ES-I3 (cell line): ENCODE results near the gene CASK.

Source experiments
- H3K36me3 ChIP-seq: 2 replicates; pipeline ENCODE4 v1.6.1; 2013; ENCODE audit warnings: mild to moderate bottlenecking, low read length, control low read depth, moderate library complexity; ENCODE audit not compliant: insufficient read depth
- H3K4me1 ChIP-seq: 2 replicates; pipeline ENCODE4 v1.6.1; 2013; ENCODE audit warnings: mild to moderate bottlenecking, control low read depth, low read length; ENCODE audit not compliant: insufficient read depth
- H3K9ac ChIP-seq: 2 replicates; pipeline ENCODE4 v1.6.1; 2013; ENCODE audit warnings: low read depth, mild to moderate bottlenecking, low read length, moderate library complexity
- H3K9me3 ChIP-seq: 2 replicates; pipeline ENCODE4 v1.6.1; 2013; ENCODE audit warnings: mild to moderate bottlenecking, low read length, moderate library complexity; ENCODE audit not compliant: control insufficient read depth, insufficient read depth

The CASK gene

DNA sequence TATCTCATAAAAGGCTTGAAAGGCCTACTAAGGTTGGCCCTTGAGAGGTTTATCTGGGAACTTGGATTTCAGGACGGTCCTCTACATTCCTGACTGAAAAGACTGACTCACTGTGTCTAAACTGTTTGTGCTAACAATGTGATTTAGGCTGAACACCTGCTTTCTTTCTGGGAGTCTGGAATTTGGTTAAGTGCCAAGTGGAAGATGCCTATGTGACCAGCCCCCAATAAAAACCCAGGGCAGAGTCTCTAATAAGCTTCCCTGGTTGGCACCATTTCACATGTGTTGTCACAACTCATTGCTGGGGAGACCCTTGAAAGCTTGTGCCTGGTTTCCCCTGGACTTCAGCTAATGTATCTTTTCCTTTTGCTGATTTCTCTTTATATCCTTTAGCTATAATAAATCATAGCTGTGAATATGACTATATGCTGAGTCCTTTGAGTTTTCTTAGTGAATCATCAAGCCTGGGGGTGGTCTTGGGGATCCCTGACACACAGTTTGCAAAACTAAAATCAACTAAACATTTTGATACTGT is 144.3 kb downstream of the CASK start:
- no peaks in the 10 kb centered on the region; the same call in 1 of the 2 replicates for H3K36me3 ChIP-seq
- H3K4me1 ChIP-seq, result 0 out of 2 replicates have a peak, but pooled peaks cover 4% of the 10 kb centered on the region
- H3K9ac ChIP-seq, result no peak overlapping the region
- no peaks in the 10 kb centered on the region for H3K9me3 ChIP-seq

DNA sequence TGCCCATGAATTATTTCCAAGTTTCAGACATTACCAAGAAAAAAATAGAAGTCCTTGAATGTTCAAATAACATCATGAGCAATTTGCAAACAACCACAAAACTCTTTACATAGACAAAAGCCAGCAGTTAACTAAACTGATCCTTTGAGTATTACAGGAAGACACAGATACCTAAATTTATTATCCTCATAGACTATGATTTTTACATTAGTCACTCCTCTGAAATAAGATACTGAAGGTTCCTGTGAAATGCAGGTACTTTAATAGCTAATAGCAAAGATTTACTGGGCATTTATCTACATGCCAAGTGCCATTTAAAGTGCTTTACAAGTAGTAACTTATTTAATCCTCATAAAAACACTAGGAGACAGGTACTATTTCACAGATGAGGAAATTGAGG is 161.7 kb downstream of the CASK start:
- Histone ChIP-seq H3K4me1 (peaks cover 6% of the 10 kb centered on the region; the same call in 1 of the 2 replicates), H3K36me3 (no peaks in the 10 kb centered on the region), H3K9ac (no peak overlapping the region)

DNA sequence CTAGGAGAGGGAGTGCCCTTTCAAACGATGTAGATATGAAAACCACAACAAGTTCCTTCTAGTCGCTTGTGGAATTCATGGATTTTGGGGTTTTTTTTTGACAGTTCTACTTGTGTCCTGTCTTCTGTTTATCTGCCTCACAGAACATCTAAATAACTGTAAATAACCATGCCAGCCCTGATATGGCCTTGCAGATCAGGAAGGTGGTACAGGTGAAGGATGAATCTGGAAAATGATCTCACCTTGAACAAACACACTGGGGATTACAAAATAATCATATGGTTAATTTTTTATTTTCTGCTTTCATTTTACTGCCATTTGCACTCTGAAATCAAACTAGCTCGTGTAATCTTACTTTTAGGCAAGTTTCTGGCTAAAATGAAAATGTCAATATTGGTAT is 162.2 kb downstream of the CASK start:
- peaks cover 6% of the 10 kb centered on the region; the same call in 1 of the 2 replicates for H3K4me1 ChIP-seq
- H3K36me3 ChIP-seq, result no peaks in the 10 kb centered on the region
- no peaks in the 10 kb centered on the region for H3K9me3 ChIP-seq
- no peak overlapping the region for H3K9ac ChIP-seq

More for the DNA sequence above, 161.7 kb downstream of the CASK start:
- no peaks in the 10 kb centered on the region for H3K9me3 ChIP-seq

DNA sequence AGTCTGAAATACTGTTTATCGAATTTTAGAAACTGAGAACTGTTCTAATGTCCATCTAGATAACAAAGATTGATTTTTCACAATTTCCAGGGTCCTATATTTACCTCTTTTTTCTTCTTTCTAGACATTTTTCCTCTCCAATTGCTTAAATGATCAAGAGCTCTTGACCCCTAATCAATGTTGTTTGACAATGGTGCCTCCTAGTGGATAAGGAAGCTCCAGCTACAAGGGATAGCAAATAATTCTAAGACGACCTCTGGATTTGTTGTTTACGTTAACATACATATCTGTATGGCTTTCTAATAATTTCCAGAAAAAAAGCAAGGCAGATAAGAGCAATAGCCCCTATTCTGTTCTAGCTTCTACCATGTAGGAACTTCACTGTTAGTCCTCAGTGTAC is 163.5 kb downstream of the CASK start:
- Histone ChIP-seq H3K36me3 (no peaks in the 10 kb centered on the region), H3K9me3 (no peaks in the 10 kb centered on the region), H3K4me1 (peaks cover 6% of the 10 kb centered on the region; the same call in 1 of the 2 replicates), H3K9ac (no peak overlapping the region)

DNA sequence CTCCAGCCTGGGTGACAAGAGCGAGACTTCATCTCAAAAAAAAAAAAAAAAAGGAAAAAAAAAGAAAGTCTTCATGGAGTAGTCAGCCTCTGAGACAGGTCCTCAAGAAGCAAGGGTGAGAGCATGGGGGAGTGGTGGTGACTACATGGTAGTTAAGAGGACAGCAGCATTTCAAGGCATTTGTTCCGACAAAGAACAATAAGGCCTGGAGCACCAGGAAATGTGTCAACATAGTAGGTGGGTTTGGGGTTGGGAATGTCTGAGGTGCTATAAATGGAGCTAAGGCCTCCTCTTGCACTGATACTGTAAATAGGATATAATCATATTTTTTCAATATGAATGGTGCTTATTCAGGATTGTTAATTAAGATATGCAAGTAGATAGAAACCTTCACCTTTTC is 165.0 kb downstream of the CASK start:
- H3K9ac ChIP-seq, result no peak overlapping the region
- no peaks in the 10 kb centered on the region for H3K36me3 ChIP-seq
- no peaks in the 10 kb centered on the region for H3K9me3 ChIP-seq
- peaks cover 6% of the 10 kb centered on the region; the same call in 1 of the 2 replicates for H3K4me1 ChIP-seq

DNA sequence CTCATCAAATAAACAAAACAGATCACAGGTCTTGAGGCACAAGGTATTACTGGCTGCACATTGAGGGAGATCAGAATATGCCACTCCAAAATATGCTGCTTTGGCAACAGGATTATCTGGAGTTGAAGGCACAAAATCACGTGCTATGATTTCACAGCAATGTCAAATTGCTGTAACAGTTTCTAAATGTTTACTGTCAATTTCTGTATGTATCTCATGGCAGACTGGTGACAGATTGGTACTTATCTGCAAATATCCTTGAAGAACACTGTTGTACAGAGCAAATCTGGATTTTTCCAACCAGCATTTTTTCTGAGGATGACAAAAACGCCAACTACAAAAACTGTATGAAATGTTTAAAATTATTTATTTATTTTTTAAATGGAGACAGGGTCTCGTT is 172.6 kb downstream of the CASK start:
- Histone ChIP-seq H3K4me1 (no peaks in the 10 kb centered on the region), H3K9ac (no peak overlapping the region), H3K36me3 (no peaks in the 10 kb centered on the region), H3K9me3 (no peaks in the 10 kb centered on the region)

DNA sequence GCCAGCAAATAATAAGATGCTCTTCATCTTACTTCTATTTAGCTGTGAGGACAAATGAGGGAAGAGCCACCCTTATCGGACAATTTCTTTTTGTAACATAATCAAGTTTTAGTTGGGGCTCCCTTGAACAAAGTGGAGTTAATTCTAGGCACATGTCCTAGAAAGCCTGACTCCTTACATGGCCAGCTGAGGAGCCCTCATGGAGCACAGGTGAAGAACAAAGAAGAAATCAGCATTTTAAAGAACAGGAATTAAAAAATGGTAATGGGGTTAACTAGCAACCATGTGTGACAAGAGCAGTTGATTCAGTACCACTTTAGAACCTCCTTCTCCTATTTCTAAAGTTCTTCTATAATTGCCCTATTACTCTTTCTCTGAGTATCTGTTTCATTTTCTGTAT is 183.5 kb downstream of the CASK start:
- no peaks in the 10 kb centered on the region for H3K36me3 ChIP-seq
- peaks cover 20% of the 10 kb centered on the region for H3K4me1 ChIP-seq
- no peaks in the 10 kb centered on the region for H3K9me3 ChIP-seq
- H3K9ac ChIP-seq, result no peak overlapping the region

DNA sequence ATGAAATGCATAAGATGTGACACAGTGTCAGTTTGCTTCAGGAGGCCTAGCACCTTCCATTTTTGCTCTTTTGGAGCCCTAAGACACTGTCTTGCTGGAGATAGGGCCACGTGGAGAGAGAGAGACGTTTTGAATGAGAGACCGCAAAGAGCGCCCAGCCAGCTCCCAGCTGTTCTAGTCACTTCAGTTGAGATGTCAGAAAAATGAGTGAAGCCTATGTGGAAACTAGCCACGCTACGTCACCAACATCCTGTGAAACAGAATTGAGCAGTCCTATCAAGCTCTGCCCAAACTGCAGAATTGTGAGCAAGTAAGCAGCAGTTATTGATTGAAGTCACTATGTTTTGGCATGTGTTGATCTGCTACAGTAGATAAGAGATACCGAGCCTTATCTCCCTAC is 186.3 kb downstream of the CASK start:
- no peaks in the 10 kb centered on the region; the same call in 1 of the 2 replicates for H3K36me3 ChIP-seq
- H3K9ac ChIP-seq, result no peak overlapping the region
- H3K4me1 ChIP-seq, result peaks cover 20% of the 10 kb centered on the region

DNA sequence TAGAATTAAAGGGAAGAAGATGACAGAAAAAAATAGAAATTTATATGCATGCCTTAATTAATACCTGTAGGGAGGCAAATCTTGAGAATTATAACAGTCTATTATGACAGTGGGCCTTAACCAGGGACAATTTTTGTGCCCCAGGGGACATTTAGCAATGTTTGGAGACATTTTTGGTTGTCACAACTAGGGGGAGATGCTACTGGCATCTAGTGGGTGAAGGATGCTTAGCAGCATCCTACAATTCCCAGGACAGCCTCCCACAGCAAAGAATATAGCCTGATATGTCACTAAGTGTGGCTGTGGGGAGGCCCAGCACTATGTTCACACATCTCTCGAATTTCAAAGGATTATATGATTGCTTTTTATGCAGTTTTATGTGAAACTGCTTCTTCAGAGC is 188.8 kb downstream of the CASK start:
- H3K9me3 ChIP-seq, result no peaks in the 10 kb centered on the region
- H3K4me1 ChIP-seq, result peaks cover 6% of the 10 kb centered on the region
- H3K9ac ChIP-seq, result no peak overlapping the region
- no peaks in the 10 kb centered on the region; the same call in 1 of the 2 replicates for H3K36me3 ChIP-seq

More for the DNA sequence above, 186.3 kb downstream of the CASK start:
- no peaks in the 10 kb centered on the region for H3K9me3 ChIP-seq

DNA sequence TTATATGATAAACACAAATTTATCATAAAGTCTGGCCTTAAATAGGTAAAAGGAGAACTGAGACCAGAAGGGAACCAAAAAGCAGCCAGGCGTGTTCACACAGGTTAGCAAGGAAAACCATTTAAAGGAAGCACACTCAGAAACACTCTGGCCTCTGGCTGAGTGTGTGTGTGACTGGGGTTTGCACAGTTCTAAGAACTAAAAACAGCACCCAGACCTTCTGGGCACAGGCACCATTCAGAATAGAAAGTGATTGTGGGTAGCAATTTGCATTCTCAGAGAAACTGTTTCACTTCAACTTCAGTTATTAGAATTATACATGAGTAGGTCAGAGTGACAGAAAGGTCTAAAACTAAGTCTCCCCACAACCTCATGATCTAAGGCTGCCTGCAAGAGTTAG is 189.4 kb downstream of the CASK start:
- H3K36me3 ChIP-seq, result no peaks in the 10 kb centered on the region; the same call in 1 of the 2 replicates
- no peaks in the 10 kb centered on the region for H3K9me3 ChIP-seq
- H3K9ac ChIP-seq, result no peak overlapping the region
- peaks cover under 1% of the 10 kb centered on the region; the same call in 1 of the 2 replicates for H3K4me1 ChIP-seq

DNA sequence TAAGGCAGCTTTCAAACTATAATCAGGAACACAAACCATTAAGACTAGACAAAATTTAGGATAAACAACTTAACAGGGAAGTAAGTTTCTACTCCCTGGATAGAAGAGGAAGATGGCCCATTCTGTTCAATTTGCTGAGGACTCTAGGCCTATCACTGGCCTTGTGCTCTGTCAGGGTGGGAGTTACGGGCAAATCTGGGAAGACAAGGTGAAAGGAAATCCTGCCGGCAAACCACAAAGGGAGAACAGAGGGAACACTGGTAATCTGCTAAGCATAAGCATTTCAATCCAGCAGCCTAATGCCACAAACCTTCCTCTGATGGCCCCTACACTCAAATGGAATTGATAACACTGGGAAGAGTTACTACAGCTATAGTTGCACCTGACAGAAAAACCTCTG is 191.1 kb downstream of the CASK start:
- Histone ChIP-seq H3K36me3 (no peaks in the 10 kb centered on the region; the same call in 1 of the 2 replicates), H3K4me1 (no peaks in the 10 kb centered on the region), H3K9me3 (no peaks in the 10 kb centered on the region), H3K9ac (no peak overlapping the region)

DNA sequence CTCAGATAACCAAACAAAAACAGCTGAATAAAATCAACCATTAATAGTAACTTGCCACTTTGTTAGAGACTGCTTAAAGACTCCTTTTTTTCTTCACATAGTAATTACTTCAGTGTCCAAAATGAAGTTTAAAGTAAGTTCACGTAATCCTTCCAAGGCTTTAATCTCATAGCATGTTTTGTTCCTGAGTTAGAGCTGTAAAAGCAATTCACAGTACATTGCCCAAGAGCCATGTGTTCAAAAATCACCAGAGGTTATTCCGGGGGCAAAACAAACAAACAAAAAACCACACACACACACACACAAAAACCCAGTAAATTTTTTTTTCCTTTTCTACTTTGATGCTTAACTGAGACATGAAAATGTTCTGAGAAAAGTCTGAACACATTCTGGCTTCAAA is 193.3 kb downstream of the CASK start:
- H3K4me1 ChIP-seq, result no peaks in the 10 kb centered on the region
- no peaks in the 10 kb centered on the region for H3K9me3 ChIP-seq
- H3K36me3 ChIP-seq, result no peaks in the 10 kb centered on the region; the same call in 1 of the 2 replicates
- no peak overlapping the region for H3K9ac ChIP-seq

DNA sequence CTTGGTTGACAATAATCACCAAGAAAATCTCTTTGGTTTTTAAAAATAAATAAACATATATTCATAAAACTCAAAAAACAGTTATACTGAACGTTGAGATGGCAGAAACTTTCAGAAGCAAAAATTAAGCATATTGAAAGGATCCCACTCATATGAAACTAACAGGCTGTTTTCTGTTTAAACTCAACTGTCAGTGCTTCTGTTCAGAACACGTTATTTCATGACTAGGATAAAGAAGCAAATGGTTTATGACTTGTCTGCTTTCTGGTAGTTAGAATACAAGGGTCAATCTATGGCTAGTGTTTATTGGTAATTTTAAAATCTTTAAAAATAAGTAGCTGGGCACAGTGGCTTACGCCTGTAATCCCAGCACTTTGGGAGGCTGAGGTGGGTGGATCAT is 195.2 kb downstream of the CASK start:
- Histone ChIP-seq H3K36me3 (no peaks in the 10 kb centered on the region), H3K9ac (no peak overlapping the region), H3K9me3 (no peaks in the 10 kb centered on the region), H3K4me1 (no peaks in the 10 kb centered on the region)

DNA sequence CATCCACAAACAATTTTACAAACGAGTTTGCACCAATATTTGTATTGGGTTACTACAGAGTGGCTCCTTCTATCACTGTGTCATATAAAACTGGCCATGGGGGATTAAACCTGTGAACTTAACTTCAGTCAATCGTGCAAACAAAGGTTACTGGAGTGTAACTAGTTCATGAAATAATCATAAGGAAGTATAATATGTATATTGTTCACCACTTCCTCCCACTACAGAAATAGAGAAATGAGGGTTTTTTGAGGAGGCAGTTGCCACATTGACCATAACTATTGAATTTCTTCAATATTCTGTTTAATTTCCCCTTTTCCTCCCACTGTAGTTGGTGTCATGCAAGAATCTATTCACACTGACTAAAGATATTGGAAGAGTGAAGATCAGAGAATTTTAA is 199.5 kb downstream of the CASK start, which contains the start of gene GPR82:
Gene GPR82 (plus strand): TSS at position 356 of the 400 bp plus-strand sequence. CDS start 2,846 bp downstream, outside the sequence.
- no peaks in the 10 kb centered on the region for H3K4me1 ChIP-seq
- H3K9ac ChIP-seq, result no peak within 1 kb of the TSS
- H3K9me3 ChIP-seq, result peaks cover 5% of the 10 kb centered on the region
- no peaks in the 10 kb centered on the region for H3K36me3 ChIP-seq

DNA sequence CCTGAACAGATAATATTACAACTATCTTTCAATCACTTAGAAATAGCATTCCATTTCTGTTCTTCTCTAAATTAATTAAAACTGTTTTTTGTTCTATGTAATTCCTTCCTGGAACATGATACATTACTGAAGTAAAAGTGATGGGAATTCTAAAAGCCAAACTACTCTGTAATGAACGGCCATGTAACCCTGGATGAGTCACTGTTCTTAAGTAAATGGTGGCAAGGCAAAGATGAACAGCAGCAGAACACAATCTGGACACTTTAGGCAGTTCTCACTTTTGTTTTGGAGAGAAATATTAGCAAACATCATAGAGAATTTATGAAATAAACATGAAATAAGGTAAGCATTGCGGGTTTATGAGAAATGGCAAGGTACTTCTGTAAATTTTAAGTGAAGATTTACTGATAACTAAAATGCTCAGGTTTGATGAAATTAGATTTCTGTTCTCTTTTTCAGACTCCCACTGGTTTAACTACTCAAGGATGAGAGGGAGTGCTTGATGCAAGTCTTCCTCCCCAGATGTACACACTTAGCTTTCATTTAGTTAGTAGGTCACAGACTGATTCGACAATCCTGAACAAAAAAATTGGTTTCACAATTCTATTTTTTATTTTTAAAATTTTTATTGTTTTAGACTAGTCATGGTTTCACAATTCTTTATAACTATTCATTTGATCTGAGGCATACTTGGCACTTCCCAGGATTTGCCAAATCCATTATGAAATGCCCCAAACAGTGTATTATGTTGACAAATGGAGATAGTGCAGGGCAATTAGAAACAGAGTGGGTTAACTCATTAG is 200.3 kb downstream of the CASK start:
- Histone ChIP-seq H3K36me3 (no peaks in the 10 kb centered on the region), H3K4me1 (peaks cover 3% of the 10 kb centered on the region; the same call in 1 of the 2 replicates), H3K9me3 (peaks cover 5% of the 10 kb centered on the region), H3K9ac (no peak overlapping the region)
